Subcutaneous abdominal adipose tissue (tissue), 5 donors: ENCODE data around the gene OCEL1.
"Not testable (repeated sequence)": the region's sequence is repeated elsewhere in the genome, so short reads cannot be mapped to it uniquely, and the experiment has no call there.

Experiments used
- H3K27ac ChIP-seq: one replicate; pipeline ENCODE4 v1.7.0; 2013; ENCODE audit warnings: low read depth, mild to moderate bottlenecking, inconsistent platforms, low read length, moderate library complexity
- H3K27me3 ChIP-seq, 5 donors: one replicate each; pipeline ENCODE4 v1.7.0; 2013; ENCODE audit warnings: low read length in 5 of 5, inconsistent platforms in 1 of 5; ENCODE audit not compliant: control insufficient read depth in 5 of 5, insufficient read depth in 4 of 5
- H3K36me3 ChIP-seq, 5 donors: one replicate each; pipeline ENCODE4 v1.7.0; 2013; ENCODE audit warnings: low read length in 5 of 5; ENCODE audit not compliant: control insufficient read depth in 5 of 5, insufficient read depth in 5 of 5
- H3K4me1 ChIP-seq, 5 donors: one replicate each; pipeline ENCODE4 v1.7.0; 2013; ENCODE audit warnings: low read length in 5 of 5, mild to moderate bottlenecking in 3 of 5, moderate library complexity in 1 of 5; ENCODE audit not compliant: control insufficient read depth in 5 of 5, insufficient read depth in 5 of 5
- H3K4me3 ChIP-seq, 5 donors: one replicate each; pipeline ENCODE4 v1.7.0; 2013; ENCODE audit warnings: low read length in 5 of 5, low read depth in 1 of 5
- H3K9ac ChIP-seq, 5 donors: one replicate each; pipeline ENCODE4 v1.7.0; 2013; ENCODE audit warnings: low read length in 5 of 5, mild to moderate bottlenecking in 4 of 5, moderate library complexity in 3 of 5
- H3K9me3 ChIP-seq, 5 donors: one replicate each; pipeline ENCODE4 v1.7.0; 2013; ENCODE audit warnings: low read length in 5 of 5; ENCODE audit not compliant: control insufficient read depth in 5 of 5
- donor health status: healthy.
- donor health status: healthy.
- donor health status: healthy.
- donor health status: healthy.
- donor health status: healthy.

The OCEL1 gene

GRCh38 chr19:17262557-17262956, 36.5 kb downstream of the OCEL1 start:
- Histone ChIP-seq H3K9ac (peak overlapping the region in 2 of 5 donors; percentile 26 to 56), H3K4me3 (peak overlapping the region in 2 of 5 donors; percentile 27 to 52), H3K36me3 (peaks cover 0 to 21% (median 13%) of the 10 kb centered on the region in 5 donors)

GRCh38 chr19:17263712-17264640, 38.0 kb downstream of the OCEL1 start:
- Histone ChIP-seq H3K4me1 (peaks cover 5 to 40% (median 14%) of the 10 kb centered on the region in 5 donors), H3K9me3 (peaks cover 0 to 10% (median 7%) of the 10 kb centered on the region in 5 donors), H3K4me3 (peak overlapping the region in 4 of 5 donors; percentile 51 to 81 (median 66)), H3K36me3 (peaks cover 0 to 12% (median 8%) of the 10 kb centered on the region in 5 donors), H3K9ac (peak overlapping the region; percentile 3 to 89 (median 58)), H3K27ac (peak overlapping the region; percentile 81), H3K27me3 (no peaks in the 10 kb centered on the region)

More at GRCh38 chr19:17262557-17262956, 36.5 kb downstream of the OCEL1 start:
- Histone ChIP-seq H3K27ac (no peak overlapping the region), H3K27me3 (no peaks in the 10 kb centered on the region), H3K4me1 (peaks cover 0 to 33% (median 6%) of the 10 kb centered on the region in 5 donors), H3K9me3 (peaks cover 0 to 11% (median 7%) of the 10 kb centered on the region in 5 donors)

GRCh38 chr19:17264641-17264979, 38.6 kb downstream of the OCEL1 start, which contains the start of gene USHBP1:
Gene USHBP1 (minus strand): TSS chr19:17264745. CDS start chr19:17264299, 446 bp downstream.
- peak within 1 kb of the TSS in 4 of 5 donors; percentile 51 to 81 (median 66) for H3K4me3 ChIP-seq
- H3K4me1 ChIP-seq: peaks cover 5 to 40% (median 14%) of the 10 kb centered on the region in 5 donors
- H3K9me3 ChIP-seq: peaks cover 0 to 4% (median 2%) of the 10 kb centered on the region in 5 donors
- H3K27me3 ChIP-seq: no peaks in the 10 kb centered on the region
- H3K9ac ChIP-seq: peak within 1 kb of the TSS; percentile 3 to 89 (median 58)
- H3K27ac ChIP-seq: peak within 1 kb of the TSS; percentile 81
- peaks cover 0 to 11% (median 3%) of the 10 kb centered on the region in 5 donors for H3K36me3 ChIP-seq

GRCh38 chr19:17266026-17266425, 40.0 kb downstream of the OCEL1 start:
- no peaks in the 10 kb centered on the region for H3K27me3 ChIP-seq
- no peak overlapping the region for H3K9ac ChIP-seq
- no peaks in the 10 kb centered on the region for H3K9me3 ChIP-seq
- no peak overlapping the region for H3K27ac ChIP-seq
- H3K4me1 ChIP-seq: peaks cover 5 to 36% (median 14%) of the 10 kb centered on the region in 5 donors
- H3K36me3 ChIP-seq: peaks cover 0 to 17% (median 4%) of the 10 kb centered on the region in 5 donors
- H3K4me3 ChIP-seq: no peak overlapping the region

GRCh38 chr19:17266589-17266974, 40.6 kb downstream of the OCEL1 start:
- no peaks in the 10 kb centered on the region for H3K27me3 ChIP-seq
- peaks cover 5 to 34% (median 14%) of the 10 kb centered on the region in 5 donors for H3K4me1 ChIP-seq
- no peak overlapping the region for H3K27ac ChIP-seq
- peak overlapping the region in 1 of 5 donors; percentile 11 for H3K4me3 ChIP-seq
- no peaks in the 10 kb centered on the region for H3K9me3 ChIP-seq
- H3K36me3 ChIP-seq: peaks cover 0 to 23% (median 9%) of the 10 kb centered on the region in 5 donors
- H3K9ac ChIP-seq: no peak overlapping the region

GRCh38 chr19:17266975-17267788, 41.2 kb downstream of the OCEL1 start, which contains the start of gene BABAM1:
Gene BABAM1 (plus strand): TSS chr19:17267443. CDS start chr19:17268807, 1,364 bp downstream.
- peaks cover 0 to 29% (median 12%) of the 10 kb centered on the region in 5 donors for H3K36me3 ChIP-seq
- H3K4me3 ChIP-seq: peak within 1 kb of the TSS; percentile 86 to 98 (median 98)
- H3K4me1 ChIP-seq: peaks cover 5 to 33% (median 14%) of the 10 kb centered on the region in 5 donors
- H3K9me3 ChIP-seq: no peaks in the 10 kb centered on the region
- no peaks in the 10 kb centered on the region for H3K27me3 ChIP-seq
- H3K27ac ChIP-seq: peak within 1 kb of the TSS; percentile 86
- peak within 1 kb of the TSS; percentile 60 to 95 (median 86) for H3K9ac ChIP-seq

GRCh38 chr19:17268754-17269153, 42.7 kb downstream of the OCEL1 start:
- Histone ChIP-seq H3K27ac (no peak overlapping the region), H3K4me3 (no peak overlapping the region)

GRCh38 chr19:17274892-17275291, 48.9 kb downstream of the OCEL1 start:
- peaks cover 0 to 77% (median 60%) of the 10 kb centered on the region in 5 donors for H3K36me3 ChIP-seq
- H3K27ac ChIP-seq, H3K4me1 ChIP-seq, H3K9ac ChIP-seq, H3K27me3 ChIP-seq, H3K9me3 ChIP-seq, H3K4me3 ChIP-seq: not testable (repeated sequence)

More at GRCh38 chr19:17268754-17269153, 42.7 kb downstream of the OCEL1 start:
- Histone ChIP-seq H3K9ac (no peak overlapping the region), H3K36me3 (peaks cover 0 to 38% (median 17%) of the 10 kb centered on the region in 5 donors), H3K27me3 (no peaks in the 10 kb centered on the region), H3K9me3 (no peaks in the 10 kb centered on the region), H3K4me1 (peaks cover 5 to 24% (median 14%) of the 10 kb centered on the region in 5 donors)

- peaks cover 0 to 71% (median 57%) of the 10 kb centered on the region in 5 donors for H3K36me3 ChIP-seq
These were observed 49.6 kb downstream of the OCEL1 start for GRCh38 chr19:17275441-17276175.

More at GRCh38 chr19:17275441-17276175, 49.6 kb downstream of the OCEL1 start:
- H3K9me3 ChIP-seq: no peaks in the 10 kb centered on the region
- H3K9ac ChIP-seq: no peak overlapping the region
- H3K27me3 ChIP-seq: no peaks in the 10 kb centered on the region
- H3K4me3 ChIP-seq: no peak overlapping the region
- H3K4me1 ChIP-seq: no peaks in the 10 kb centered on the region
- no peak overlapping the region for H3K27ac ChIP-seq
